GM12892 (cell line): ENCODE measurements around the gene IL27RA. TPM values are rescaled to one million over a fixed set of nuclear protein-coding genes. Genes with fewer than 3 reads are reported as not detected.

Source experiments
- DNase-seq: peaks from one replicate; pipeline ENCODE4 v3.0.0; 2011; ENCODE audit not compliant: insufficient read length
- FAIRE-seq: peaks from 2 replicates; lab custom pipeline; 2011; peaks lifted over from hg19 to GRCh38; lab: Jason Lieb, UNC
- POLR2A ChIP-seq: IDR thresholded peaks from 2 replicates; pipeline ENCODE4 v1.6.1; 2011; ENCODE audit warnings: low read depth, low read length, control low read depth
- POLR2AphosphoS5 ChIP-seq: IDR thresholded peaks from 2 replicates; pipeline ENCODE4 v1.6.1; 2011; ENCODE audit warnings: low read depth, low read length, control low read depth
- TAF1 ChIP-seq: IDR thresholded peaks from 2 replicates; pipeline ENCODE4 v1.6.1; 2011; ENCODE audit warnings: low read depth, mild to moderate bottlenecking, control low read depth, low read length, borderline replicate concordance
- polyA plus RNA-seq: library from polyadenylated mRNA; unstranded; fragments of >200 nt; gene quantifications from one replicate; pipeline ENCODE4 v1.2.1, GENCODE V29; 2012; ENCODE audit warnings: missing spikeins, inconsistent platforms; ENCODE audit not compliant: missing spikeins

IL27RA gene
- 6.5 TPM for polyA plus RNA-seq

- DNase-seq (peak; percentile 78), FAIRE-seq (peak; percentile 63)
- TF ChIP-seq POLR2AphosphoS5 (peak; percentile 41; the same call in 1 of the 2 replicates), TAF1 (no peak), POLR2A (peak; percentile 76; the same call in 1 of the 2 replicates)
Measured at GRCh38 chr19:14031719-14032480, at the start of gene IL27RA. Gene IL27RA, plus strand, starts transcription at chr19:14031762. Its CDS starts 111 bp downstream, at chr19:14031873.

GRCh38 chr19:13981988-13982501 is 49.5 kb upstream of the IL27RA start:
- FAIRE-seq (no peak), DNase-seq (no peak)
- no peak for TF ChIP-seq TAF1

- no peak for FAIRE-seq
Measured at GRCh38 chr19:13982773-13983172, 48.8 kb upstream of the IL27RA start.

GRCh38 chr19:13983213-13983889 is 48.2 kb upstream of the IL27RA start:
- DNase-seq (no peak), FAIRE-seq (no peak)
- TF ChIP-seq POLR2A (no peak), POLR2AphosphoS5 (no peak), TAF1 (no peak)

More at GRCh38 chr19:13982773-13983172, 48.8 kb upstream of the IL27RA start:
- TF ChIP-seq POLR2A (no peak), POLR2AphosphoS5 (no peak), TAF1 (no peak)
- DNase-seq, result no peak

GRCh38 chr19:13984186-13984585 is 47.4 kb upstream of the IL27RA start:
- no peak for FAIRE-seq
- TF ChIP-seq POLR2A (no peak), POLR2AphosphoS5 (no peak), TAF1 (no peak)

GRCh38 chr19:13984875-13985741 is 46.5 kb upstream of the IL27RA start:
- TF ChIP-seq POLR2A (no peak), TAF1 (no peak), POLR2AphosphoS5 (no peak)
- FAIRE-seq (peak; percentile 81), DNase-seq (no peak)

More at GRCh38 chr19:13984186-13984585, 47.4 kb upstream of the IL27RA start:
- DNase-seq, result no peak

GRCh38 chr19:13985771-13986347 is 45.7 kb upstream of the IL27RA start:
- FAIRE-seq (no peak), DNase-seq (no peak)
- no peak for TF ChIP-seq TAF1
- TF ChIP-seq POLR2A, result no peak
- TF ChIP-seq POLR2AphosphoS5, result no peak; the same call in 1 of the 2 replicates

- TF ChIP-seq POLR2AphosphoS5 (peak; percentile 53; the same call in 1 of the 2 replicates), POLR2A (peak; percentile 70; the same call in 1 of the 2 replicates), TAF1 (peak; percentile 59)
- FAIRE-seq (peak; percentile 99), DNase-seq (peak; percentile 100)
Measured at GRCh38 chr19:13986348-13986904, 45.1 kb upstream of the IL27RA start.

GRCh38 chr19:13987101-13987890 is 44.3 kb upstream of the IL27RA start:
- DNase-seq (no peak), FAIRE-seq (peak; percentile 50)

GRCh38 chr19:13989487-13989886 is 42.1 kb upstream of the IL27RA start:
- DNase-seq (no peak), FAIRE-seq (no peak)
- no peak for TF ChIP-seq POLR2A
- no peak for TF ChIP-seq TAF1
- TF ChIP-seq POLR2AphosphoS5, result no peak

More at GRCh38 chr19:13987101-13987890, 44.3 kb upstream of the IL27RA start:
- no peak for TF ChIP-seq POLR2AphosphoS5
- no peak for TF ChIP-seq TAF1
- no peak for TF ChIP-seq POLR2A
